GM23338 (cell line): ENCODE data around the gene GPR33. TPM values are rescaled to one million over a fixed set of nuclear protein-coding genes. Genes with fewer than 3 reads are reported as not detected.

Experiments used
- ATAC-seq: fragments of 200-7000 bp; cut with Tn5 transposase; 3 replicates; pipeline ENCODE4 v1.9.1; 2020
- DNase-seq: peaks from one replicate; pipeline ENCODE4 v3.0.0-alpha.2; 2015; ENCODE audit warnings: low spot score
- H2AFZ ChIP-seq: fragments of 200-600 bp; sonication (generic); 2 replicates; pipeline ENCODE4 v1.8.0; 2016; ENCODE audit warnings: antibody characterized with exemption, mild to moderate bottlenecking, moderate library complexity
- H3F3A ChIP-seq: fragments of 200-600 bp; sonication (generic); replicated peaks from 2 replicates; pipeline ENCODE4 v1.8.0; 2017; ENCODE audit warnings: antibody characterized with exemption, mixed run types, low read depth
- H3K27ac ChIP-seq: fragments of 200-600 bp; sonication (generic); 2 replicates; pipeline ENCODE4 v1.6.1; 2016; ENCODE audit warnings: low read depth
- H3K27me3 ChIP-seq: fragments of 200-600 bp; sonication (generic); 2 replicates; pipeline ENCODE4 v1.8.0; 2016; ENCODE audit warnings: mild to moderate bottlenecking, mixed run types, moderate library complexity; ENCODE audit not compliant: insufficient read depth
- H3K36me3 ChIP-seq: fragments of 200-600 bp; sonication (generic); 2 replicates; pipeline ENCODE4 v1.8.0; 2016; ENCODE audit warnings: mild to moderate bottlenecking; ENCODE audit not compliant: insufficient read depth
- H3K4me1 ChIP-seq: fragments of 200-600 bp; sonication (generic); 2 replicates; pipeline ENCODE4 v1.8.0; 2016; ENCODE audit warnings: mild to moderate bottlenecking, moderate library complexity; ENCODE audit not compliant: insufficient read depth
- H3K4me2 ChIP-seq: fragments of 200-600 bp; sonication (generic); 2 replicates; pipeline ENCODE4 v1.7.1; 2017; ENCODE audit warnings: mixed run types
- H3K4me3 ChIP-seq: fragments of 200-600 bp; sonication (generic); 2 replicates; pipeline ENCODE4 v1.6.1; 2016; ENCODE audit warnings: mixed run types
- H3K79me2 ChIP-seq: fragments of 200-600 bp; sonication (generic); replicated peaks from 2 replicates; pipeline ENCODE4 v1.8.0; 2017; ENCODE audit warnings: mild to moderate bottlenecking; ENCODE audit not compliant: insufficient read depth
- H3K9me2 ChIP-seq: fragments of 200-600 bp; sonication (generic); 2 replicates; pipeline ENCODE4 v1.8.0; 2017; ENCODE audit not compliant: insufficient read depth
- H4K20me1 ChIP-seq: fragments of 200-600 bp; sonication (generic); replicated peaks from 2 replicates; pipeline ENCODE4 v1.8.0; 2017; ENCODE audit warnings: mild to moderate bottlenecking; ENCODE audit not compliant: insufficient read depth
- H3K27ac Mint-ChIP-seq: 2 replicates; pipeline ENCODE4 v1.8.0; 2020; ENCODE audit warnings: inconsistent platforms, mild to moderate bottlenecking, moderate library complexity, mixed read lengths
- H3K27me3 Mint-ChIP-seq: 3 replicates; pipeline ENCODE4 v1.8.0; 2022; ENCODE audit warnings: low read depth, mild to moderate bottlenecking, moderate library complexity, mixed read lengths, inconsistent platforms; ENCODE audit not compliant: insufficient read depth, poor library complexity
- H3K36me3 Mint-ChIP-seq: 3 replicates; pipeline ENCODE4 v1.8.0; 2021; ENCODE audit warnings: low read depth, mild to moderate bottlenecking, inconsistent platforms, moderate library complexity, mixed read lengths
- H3K4me1 Mint-ChIP-seq: 3 replicates; pipeline ENCODE4 v1.8.0; 2020; ENCODE audit warnings: mild to moderate bottlenecking, inconsistent platforms, mixed read lengths
- H3K4me3 Mint-ChIP-seq: 3 replicates; pipeline ENCODE4 v1.8.0; 2021; ENCODE audit warnings: moderate library complexity, mild to moderate bottlenecking, inconsistent platforms, mixed read lengths
- H3K9me3 Mint-ChIP-seq: 3 replicates; pipeline ENCODE4 v1.8.0; 2020; ENCODE audit warnings: moderate library complexity, mild to moderate bottlenecking, inconsistent platforms, mixed read lengths
- CREB1 ChIP-seq: fragments of 250-450 bp; sonication (Bioruptor Pico); IDR thresholded peaks from 2 replicates; pipeline ENCODE4 v1.5.0; 2020; ENCODE audit warnings: low read depth, mild to moderate bottlenecking, moderate library complexity
- EZH2phosphoT487 ChIP-seq: fragments of 200-600 bp; sonication (generic); IDR thresholded peaks from one replicate; pipeline ENCODE4 v1.8.1; 2018; ENCODE audit warnings: antibody characterized with exemption; ENCODE audit not compliant: unreplicated experiment
- JUNB ChIP-seq: IDR thresholded peaks from one replicate; pipeline ENCODE4 v1.6.1; 2016; ENCODE audit warnings: antibody characterized with exemption; ENCODE audit not compliant: unreplicated experiment
- NANOG ChIP-seq: IDR thresholded peaks from 2 replicates; pipeline ENCODE4 v1.6.1; 2016; ENCODE audit warnings: antibody characterized with exemption, borderline replicate concordance
- POLR2AphosphoS5 ChIP-seq: IDR thresholded peaks from 2 replicates; pipeline ENCODE4 v1.6.1; 2016; ENCODE audit warnings: antibody characterized with exemption, low read depth
- REST ChIP-seq: IDR thresholded peaks from one replicate; pipeline ENCODE4 v1.6.1; 2018; ENCODE audit warnings: antibody characterized with exemption; ENCODE audit not compliant: unreplicated experiment
- STAT1 ChIP-seq: IDR thresholded peaks from one replicate; pipeline ENCODE4 v1.6.1; 2016; ENCODE audit warnings: antibody characterized with exemption; ENCODE audit not compliant: unreplicated experiment
- ZNF114 ChIP-seq: fragments of 250-450 bp; sonication (Bioruptor Pico); IDR thresholded peaks from 2 replicates; pipeline ENCODE4 v1.5.0; 2020; ENCODE audit warnings: mild to moderate bottlenecking, moderate library complexity
- ZNF331 ChIP-seq: fragments of 250-450 bp; sonication (Bioruptor Pico); IDR thresholded peaks from 2 replicates; pipeline ENCODE4 v1.5.0; 2020; ENCODE audit warnings: low read depth, mild to moderate bottlenecking, moderate library complexity
- ZNF462 ChIP-seq: fragments of 250-450 bp; sonication (Bioruptor Pico); IDR thresholded peaks from 2 replicates; pipeline ENCODE4 v1.5.0; 2020; ENCODE audit warnings: mild to moderate bottlenecking, moderate library complexity
- polyA plus RNA-seq: library from polyadenylated mRNA; unstranded; fragments of >200 nt; fragmentation: Nextera tagmentation; extraction: Ambion mirVana; gene quantifications from 2 replicates; pipeline ENCODE4 v1.2.1, GENCODE V29; 2016
- total RNA-seq: library from RNA; depleted of rRNA; stranded (reverse); fragments of >200 nt; shearing (Covaris generic); gene quantifications from 2 replicates; pipeline ENCODE4 v1.2.3, GENCODE V29; 2014
- TF ChIP-seq, protein P1 (sequence below), 2 experiments: fragments of 200-600 bp in 1 of 2; sonication (generic) in 1 of 2; conservative IDR thresholded peaks; 2 replicates each; pipeline versions ENCODE4 v1.5.1 to v1.6.1; 2016 to 2017; ENCODE audit warnings: antibody characterized with exemption in 2 of 2, low read depth in 2 of 2, mild to moderate bottlenecking in 2 of 2, moderate library complexity in 1 of 2

GPR33 gene
- total and polyA plus RNA-seq, 2 experiments from 2014 or later, result not detected

DNA sequence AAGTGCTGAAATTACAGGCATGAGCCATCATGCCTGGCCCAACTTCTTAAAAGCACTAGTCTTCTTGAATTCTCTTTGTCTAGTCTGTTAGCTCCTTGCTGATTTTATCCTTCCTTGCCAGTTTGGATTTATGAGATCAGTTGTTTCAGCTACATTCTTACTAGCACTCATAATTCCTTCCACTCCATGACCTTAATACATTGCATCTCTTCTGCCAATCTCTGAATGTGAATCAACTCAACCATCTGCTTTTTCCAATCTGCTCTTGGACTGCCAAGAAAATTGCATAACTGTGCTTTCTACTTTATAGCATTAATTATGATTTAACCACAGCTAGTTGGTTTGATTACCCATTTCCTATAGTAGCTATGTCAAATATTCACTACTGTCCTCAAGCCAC lies 52.6 kb downstream of the GPR33 start:
- H3F3A ChIP-seq, result no peaks in the 10 kb centered on the region
- H3K27me3 ChIP-seq, result no peaks in the 10 kb centered on the region
- no peaks in the 10 kb centered on the region for H4K20me1 ChIP-seq
- H3K27me3 Mint-ChIP-seq, result peaks cover 2% of the 10 kb centered on the region
- no peak overlapping the region for H3K27ac Mint-ChIP-seq
- ATAC-seq (no peak), DNase-seq (no peak)
- no peaks in the 10 kb centered on the region for H3K79me2 ChIP-seq
- no peak overlapping the region for H3K4me3 Mint-ChIP-seq
- H3K9me2 ChIP-seq, result no peaks in the 10 kb centered on the region; the same call in none of the 2 replicates
- H3K4me2 ChIP-seq, result no peak overlapping the region
- H3K36me3 Mint-ChIP-seq, result peaks cover 36% of the 10 kb centered on the region
- no peaks in the 10 kb centered on the region for H3K4me1 Mint-ChIP-seq
- H3K27ac ChIP-seq, result no peak overlapping the region
- H3K4me1 ChIP-seq, result no peaks in the 10 kb centered on the region
- H3K9me3 Mint-ChIP-seq, result peaks cover 28% of the 10 kb centered on the region
- no peak for TF ChIP-seq NANOG
- no peak for TF ChIP-seq STAT1
- TF ChIP-seq ZNF114 (CRISPR knock-in tag), result no peak
- no peak for TF ChIP-seq CREB1 (CRISPR knock-in tag)
- TF ChIP-seq, protein P1, sequence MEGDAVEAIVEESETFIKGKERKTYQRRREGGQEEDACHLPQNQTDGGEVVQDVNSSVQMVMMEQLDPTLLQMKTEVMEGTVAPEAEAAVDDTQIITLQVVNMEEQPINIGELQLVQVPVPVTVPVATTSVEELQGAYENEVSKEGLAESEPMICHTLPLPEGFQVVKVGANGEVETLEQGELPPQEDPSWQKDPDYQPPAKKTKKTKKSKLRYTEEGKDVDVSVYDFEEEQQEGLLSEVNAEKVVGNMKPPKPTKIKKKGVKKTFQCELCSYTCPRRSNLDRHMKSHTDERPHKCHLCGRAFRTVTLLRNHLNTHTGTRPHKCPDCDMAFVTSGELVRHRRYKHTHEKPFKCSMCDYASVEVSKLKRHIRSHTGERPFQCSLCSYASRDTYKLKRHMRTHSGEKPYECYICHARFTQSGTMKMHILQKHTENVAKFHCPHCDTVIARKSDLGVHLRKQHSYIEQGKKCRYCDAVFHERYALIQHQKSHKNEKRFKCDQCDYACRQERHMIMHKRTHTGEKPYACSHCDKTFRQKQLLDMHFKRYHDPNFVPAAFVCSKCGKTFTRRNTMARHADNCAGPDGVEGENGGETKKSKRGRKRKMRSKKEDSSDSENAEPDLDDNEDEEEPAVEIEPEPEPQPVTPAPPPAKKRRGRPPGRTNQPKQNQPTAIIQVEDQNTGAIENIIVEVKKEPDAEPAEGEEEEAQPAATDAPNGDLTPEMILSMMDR (conservative IDR thresholded peaks at IDR 0.05; ENCODE audit: low read depth in 2 of 2), result no peak
- TF ChIP-seq EZH2phosphoT487, result no peak
- TF ChIP-seq REST, result no peak
- TF ChIP-seq JUNB, result no peak
- no peak for TF ChIP-seq ZNF462
- no peak for TF ChIP-seq POLR2AphosphoS5
- TF ChIP-seq ZNF331 (CRISPR knock-in tag), result no peak
- peaks cover 13% of the 10 kb centered on the region; the same call in 1 of the 2 replicates for H3K36me3 ChIP-seq
- H2AFZ ChIP-seq, result no peak overlapping the region
- no peak overlapping the region for H3K4me3 ChIP-seq
